HL-60 (cell line): Measurements from ENCODE around the gene ROR2.

Source experiments
- DNase-seq, 2 experiments: peaks; one replicate each; pipeline ENCODE4 v3.0.0-alpha.2; 2010 to 2020; ENCODE audit warnings: low read depth in 1 of 2, low spot score in 1 of 2
- H3K27ac ChIP-seq: fragments of 250-450 bp; sonication (Bioruptor Pico); replicated peaks from 2 replicates; pipeline ENCODE4 v1.5.1; 2020; ENCODE audit warnings: mild to moderate bottlenecking, moderate library complexity
- H3K27me3 ChIP-seq: fragments of 250-450 bp; sonication (Bioruptor Pico); 2 replicates; pipeline ENCODE4 v1.5.1; 2021; ENCODE audit warnings: mild to moderate bottlenecking, moderate library complexity; ENCODE audit not compliant: insufficient read depth, poor library complexity, severe bottlenecking
- H3K4me3 ChIP-seq: replicated peaks from 2 replicates; pipeline ENCODE4 v1.5.1; 2011; ENCODE audit warnings: mild to moderate bottlenecking, control low read depth, low read length; ENCODE audit not compliant: insufficient read depth
- GABPA ChIP-seq: IDR thresholded peaks from 2 replicates; pipeline ENCODE4 v1.6.1; 2012; ENCODE audit warnings: low read depth
- POLR2AphosphoS5 ChIP-seq: IDR thresholded peaks from 2 replicates; pipeline ENCODE4 v1.6.1; 2012; ENCODE audit warnings: low read depth
- SPI1 ChIP-seq: IDR thresholded peaks from 2 replicates; pipeline ENCODE4 v1.6.1; 2012; ENCODE audit warnings: low read depth, mild to moderate bottlenecking, borderline replicate concordance
- TF ChIP-seq, protein P1 (sequence below): IDR thresholded peaks from 2 replicates; pipeline ENCODE4 v1.6.1; 2012; ENCODE audit warnings: low read depth; ENCODE audit not compliant: insufficient replicate concordance
- TF ChIP-seq, protein P2 (sequence below): IDR thresholded peaks from one replicate; pipeline ENCODE4 v1.5.1; 2011; ENCODE audit warnings: low read length, control low read depth, inconsistent platforms; ENCODE audit not compliant: insufficient read depth

The ROR2 gene

DNA sequence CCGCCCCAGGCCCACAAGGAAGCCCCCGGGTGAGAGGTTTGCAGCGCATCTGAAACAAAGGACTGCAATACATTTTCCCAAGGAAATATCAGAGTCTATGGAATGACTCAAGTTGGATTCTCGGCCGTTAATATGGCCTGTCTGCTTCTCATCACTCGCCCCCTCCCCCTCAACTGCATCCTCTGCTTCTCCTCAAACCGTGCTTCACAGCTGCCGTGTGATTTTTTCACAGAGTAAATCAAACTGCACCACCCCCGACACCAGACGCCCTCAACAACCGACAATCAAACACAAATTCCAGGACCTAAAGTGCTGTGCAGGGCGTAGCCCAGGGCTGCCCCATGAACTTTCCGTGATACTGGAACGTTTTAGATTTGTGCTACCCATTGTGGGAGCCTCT lies 176.9 kb downstream of the ROR2 start:
- Histone ChIP-seq H3K27ac (no peak overlapping the region), H3K27me3 (no peaks in the 10 kb centered on the region), H3K4me3 (no peak overlapping the region)
- DNase-seq: no peak
- TF ChIP-seq, protein P1, sequence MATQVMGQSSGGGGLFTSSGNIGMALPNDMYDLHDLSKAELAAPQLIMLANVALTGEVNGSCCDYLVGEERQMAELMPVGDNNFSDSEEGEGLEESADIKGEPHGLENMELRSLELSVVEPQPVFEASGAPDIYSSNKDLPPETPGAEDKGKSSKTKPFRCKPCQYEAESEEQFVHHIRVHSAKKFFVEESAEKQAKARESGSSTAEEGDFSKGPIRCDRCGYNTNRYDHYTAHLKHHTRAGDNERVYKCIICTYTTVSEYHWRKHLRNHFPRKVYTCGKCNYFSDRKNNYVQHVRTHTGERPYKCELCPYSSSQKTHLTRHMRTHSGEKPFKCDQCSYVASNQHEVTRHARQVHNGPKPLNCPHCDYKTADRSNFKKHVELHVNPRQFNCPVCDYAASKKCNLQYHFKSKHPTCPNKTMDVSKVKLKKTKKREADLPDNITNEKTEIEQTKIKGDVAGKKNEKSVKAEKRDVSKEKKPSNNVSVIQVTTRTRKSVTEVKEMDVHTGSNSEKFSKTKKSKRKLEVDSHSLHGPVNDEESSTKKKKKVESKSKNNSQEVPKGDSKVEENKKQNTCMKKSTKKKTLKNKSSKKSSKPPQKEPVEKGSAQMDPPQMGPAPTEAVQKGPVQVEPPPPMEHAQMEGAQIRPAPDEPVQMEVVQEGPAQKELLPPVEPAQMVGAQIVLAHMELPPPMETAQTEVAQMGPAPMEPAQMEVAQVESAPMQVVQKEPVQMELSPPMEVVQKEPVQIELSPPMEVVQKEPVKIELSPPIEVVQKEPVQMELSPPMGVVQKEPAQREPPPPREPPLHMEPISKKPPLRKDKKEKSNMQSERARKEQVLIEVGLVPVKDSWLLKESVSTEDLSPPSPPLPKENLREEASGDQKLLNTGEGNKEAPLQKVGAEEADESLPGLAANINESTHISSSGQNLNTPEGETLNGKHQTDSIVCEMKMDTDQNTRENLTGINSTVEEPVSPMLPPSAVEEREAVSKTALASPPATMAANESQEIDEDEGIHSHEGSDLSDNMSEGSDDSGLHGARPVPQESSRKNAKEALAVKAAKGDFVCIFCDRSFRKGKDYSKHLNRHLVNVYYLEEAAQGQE: no peak
- TF ChIP-seq SPI1 (no peak), GABPA (no peak), POLR2AphosphoS5 (no peak)
- TF ChIP-seq, protein P2, sequence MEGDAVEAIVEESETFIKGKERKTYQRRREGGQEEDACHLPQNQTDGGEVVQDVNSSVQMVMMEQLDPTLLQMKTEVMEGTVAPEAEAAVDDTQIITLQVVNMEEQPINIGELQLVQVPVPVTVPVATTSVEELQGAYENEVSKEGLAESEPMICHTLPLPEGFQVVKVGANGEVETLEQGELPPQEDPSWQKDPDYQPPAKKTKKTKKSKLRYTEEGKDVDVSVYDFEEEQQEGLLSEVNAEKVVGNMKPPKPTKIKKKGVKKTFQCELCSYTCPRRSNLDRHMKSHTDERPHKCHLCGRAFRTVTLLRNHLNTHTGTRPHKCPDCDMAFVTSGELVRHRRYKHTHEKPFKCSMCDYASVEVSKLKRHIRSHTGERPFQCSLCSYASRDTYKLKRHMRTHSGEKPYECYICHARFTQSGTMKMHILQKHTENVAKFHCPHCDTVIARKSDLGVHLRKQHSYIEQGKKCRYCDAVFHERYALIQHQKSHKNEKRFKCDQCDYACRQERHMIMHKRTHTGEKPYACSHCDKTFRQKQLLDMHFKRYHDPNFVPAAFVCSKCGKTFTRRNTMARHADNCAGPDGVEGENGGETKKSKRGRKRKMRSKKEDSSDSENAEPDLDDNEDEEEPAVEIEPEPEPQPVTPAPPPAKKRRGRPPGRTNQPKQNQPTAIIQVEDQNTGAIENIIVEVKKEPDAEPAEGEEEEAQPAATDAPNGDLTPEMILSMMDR: no peak

- TF ChIP-seq POLR2AphosphoS5 (no peak), SPI1 (no peak), GABPA (no peak)
- TF ChIP-seq, protein P1: no peak
- TF ChIP-seq, protein P2: no peak
- H3K4me3 ChIP-seq: no peak overlapping the region
- no peaks in the 10 kb centered on the region for H3K27me3 ChIP-seq
- DNase-seq: no peak
- H3K27ac ChIP-seq: no peak overlapping the region
Observed at GRCh38 chr9:91771864-91772263, 178.2 kb downstream of the ROR2 start.

- Histone ChIP-seq H3K27me3 (no peaks in the 10 kb centered on the region), H3K27ac (no peak overlapping the region), H3K4me3 (no peak overlapping the region)
- TF ChIP-seq GABPA (no peak), POLR2AphosphoS5 (no peak)
- TF ChIP-seq, protein P2: no peak
- no peak for DNase-seq
Observed at GRCh38 chr9:91771027-91771426, 179.0 kb downstream of the ROR2 start.

DNA sequence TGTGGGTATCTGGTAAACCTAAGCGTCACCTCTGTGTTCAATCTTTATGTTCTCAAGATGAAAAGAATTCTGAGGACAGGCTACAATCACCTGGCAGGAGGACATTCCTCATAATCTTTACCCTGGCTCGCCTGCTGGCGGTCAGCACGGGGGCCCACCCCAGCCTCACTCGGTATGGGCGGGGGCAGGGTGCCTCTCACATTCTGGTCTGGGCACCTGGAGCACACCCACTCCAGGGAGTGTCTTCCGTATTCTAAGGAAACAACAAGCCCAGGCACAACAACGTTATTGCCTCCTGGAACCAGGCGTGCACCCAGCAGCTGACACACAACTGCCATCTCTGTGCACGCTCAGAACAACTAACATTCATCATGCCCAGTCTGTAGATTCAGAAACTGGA lies 179.8 kb downstream of the ROR2 start:
- Histone ChIP-seq H3K27me3 (no peaks in the 10 kb centered on the region), H3K4me3 (no peak overlapping the region), H3K27ac (no peak overlapping the region)
- DNase-seq: no peak
- TF ChIP-seq GABPA: no peak
- TF ChIP-seq POLR2AphosphoS5: no peak
- TF ChIP-seq, protein P2: no peak
- no peak for TF ChIP-seq SPI1
- TF ChIP-seq, protein P1: no peak
